K562 (cell line): Measurements from ENCODE around the gene GALNT15. TPM values are rescaled to one million over a fixed set of nuclear protein-coding genes. Genes with fewer than 3 reads are reported as not detected.

Experiments
- ARID4B ChIP-seq: sonication (generic); formaldehyde crosslinking; IDR thresholded peaks from 2 replicates; pipeline ENCODE4 v1.8.0; 2022; ENCODE audit warnings: mild to moderate bottlenecking, missing genetic modification reagents
- CXXC5 ChIP-seq: fragments of 250-450 bp; sonication (Bioruptor Pico); IDR thresholded peaks from 2 replicates; pipeline ENCODE4 v1.8.0; 2022; ENCODE audit warnings: inconsistent platforms, mild to moderate bottlenecking, moderate library complexity
- ZBTB17 ChIP-seq: fragments of 450-650 bp; formaldehyde crosslinking; IDR thresholded peaks from 2 replicates; pipeline ENCODE4 v1.4.0; 2020; ENCODE audit warnings: mild to moderate bottlenecking
- ZNF133 ChIP-seq: fragments of 250-450 bp; sonication (Bioruptor Pico); IDR thresholded peaks from 2 replicates; pipeline ENCODE4 v1.4.0; 2020; ENCODE audit warnings: mild to moderate bottlenecking
- polyA plus RNA-seq, 8 experiments: library from polyadenylated mRNA; depleted of rRNA in 4 of 8; stranded (reverse) in 5 of 8; unstranded in 3 of 8; fragments of >200 nt; fragmentation: Nextera tagmentation in 2 of 8; fragmentation: Illumina TruSeq in 1 of 8; extraction: Ambion mirVana in 2 of 8; extraction: Trizol in 1 of 8; gene quantifications; 2 replicates each; pipeline versions ENCODE4 v1.2.1 to v1.2.3, GENCODE V29; 2011 to 2014; ENCODE audit warnings: inconsistent platforms in 1 of 8, missing spikeins in 1 of 8
- total RNA-seq, 7 experiments: library from RNA; depleted of rRNA in 6 of 7; stranded (reverse); fragments of >200 nt in 6 of 7; fragmentation: Illumina TruSeq in 2 of 7; extraction: Trizol in 2 of 7; gene quantifications; 2 replicates each; pipeline versions ENCODE4 v1.2.1 to v1.2.3, GENCODE V29; 2011 to 2021; ENCODE audit warnings: low replicate concordance in 1 of 7
- TF ChIP-seq, protein P1 (sequence below): IDR thresholded peaks from 3 replicates; pipeline ENCODE4 v1.6.1; 2011; ENCODE audit warnings: borderline replicate concordance, mild to moderate bottlenecking; ENCODE audit not compliant: insufficient read length, insufficient read depth

Gene GALNT15
- total and polyA plus RNA-seq, 9 of the 15 experiments (the other 6 are each of a cell fraction or from before 2014, with no cell fraction given) = not detected

- TF ChIP-seq ARID4B (CRISPR knock-in tag) (no peak), ZBTB17 (CRISPR knock-in tag) (no peak), ZNF133 (CRISPR knock-in tag) (no peak), CXXC5 (CRISPR knock-in tag) (no peak)
- TF ChIP-seq, protein P1, sequence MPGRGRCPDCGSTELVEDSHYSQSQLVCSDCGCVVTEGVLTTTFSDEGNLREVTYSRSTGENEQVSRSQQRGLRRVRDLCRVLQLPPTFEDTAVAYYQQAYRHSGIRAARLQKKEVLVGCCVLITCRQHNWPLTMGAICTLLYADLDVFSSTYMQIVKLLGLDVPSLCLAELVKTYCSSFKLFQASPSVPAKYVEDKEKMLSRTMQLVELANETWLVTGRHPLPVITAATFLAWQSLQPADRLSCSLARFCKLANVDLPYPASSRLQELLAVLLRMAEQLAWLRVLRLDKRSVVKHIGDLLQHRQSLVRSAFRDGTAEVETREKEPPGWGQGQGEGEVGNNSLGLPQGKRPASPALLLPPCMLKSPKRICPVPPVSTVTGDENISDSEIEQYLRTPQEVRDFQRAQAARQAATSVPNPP = no peak
These were observed 6.9 kb downstream of the GALNT15 start (continued) for GRCh38 chr3:16181361-16181760.
